ENCODE data around the gene GAREM1.

The GAREM1 gene

GRCh38 chr18:32427084-32427900 lies 43.4 kb downstream of the GAREM1 start:
- H3K27me3 ChIP-seq (ENCODE audit: low read depth), result no peaks in the 10 kb centered on the region
- no peaks in the 10 kb centered on the region for H3K36me3 ChIP-seq (replicated peaks)
- in situ Hi-C loops (cut with MboI; ENCODE audit: low sequenced_read_pairs), result no loop called here
- H3K9me3 ChIP-seq, result no peaks in the 10 kb centered on the region
- DNase-seq (ENCODE audit: low spot score in 2 of 2), result no peak
- peaks cover 18% of the 10 kb centered on the region for H3K4me1 ChIP-seq
- H3K4me3 ChIP-seq, result no peak overlapping the region

GRCh38 chr18:32425466-32425865 lies 45.2 kb downstream of the GAREM1 start:
- Histone ChIP-seq H3K9me3 (no peaks in the 10 kb centered on the region), H3K4me3 (no peak overlapping the region), H3K27me3 (ENCODE audit: low read depth) (no peaks in the 10 kb centered on the region), H3K4me1 (peaks cover 18% of the 10 kb centered on the region), H3K36me3 (replicated peaks) (no peaks in the 10 kb centered on the region)
- DNase-seq (ENCODE audit: low spot score in 2 of 2), result peak in 1 of 2 experiments; percentile 86
- in situ Hi-C loops (cut with MboI; ENCODE audit: low sequenced_read_pairs), result no loop called here

GRCh38 chr18:32424696-32425095 lies 46.0 kb downstream of the GAREM1 start:
- H3K4me1 ChIP-seq, result peaks cover 18% of the 10 kb centered on the region
- DNase-seq (ENCODE audit: low spot score in 2 of 2), result no peak
- no peak overlapping the region for H3K4me3 ChIP-seq
- no peaks in the 10 kb centered on the region for H3K36me3 ChIP-seq (replicated peaks)
- H3K9me3 ChIP-seq, result no peaks in the 10 kb centered on the region
- in situ Hi-C loops (cut with MboI; ENCODE audit: low sequenced_read_pairs), result no loop called here
- H3K27me3 ChIP-seq (ENCODE audit: low read depth), result no peaks in the 10 kb centered on the region

DNA sequence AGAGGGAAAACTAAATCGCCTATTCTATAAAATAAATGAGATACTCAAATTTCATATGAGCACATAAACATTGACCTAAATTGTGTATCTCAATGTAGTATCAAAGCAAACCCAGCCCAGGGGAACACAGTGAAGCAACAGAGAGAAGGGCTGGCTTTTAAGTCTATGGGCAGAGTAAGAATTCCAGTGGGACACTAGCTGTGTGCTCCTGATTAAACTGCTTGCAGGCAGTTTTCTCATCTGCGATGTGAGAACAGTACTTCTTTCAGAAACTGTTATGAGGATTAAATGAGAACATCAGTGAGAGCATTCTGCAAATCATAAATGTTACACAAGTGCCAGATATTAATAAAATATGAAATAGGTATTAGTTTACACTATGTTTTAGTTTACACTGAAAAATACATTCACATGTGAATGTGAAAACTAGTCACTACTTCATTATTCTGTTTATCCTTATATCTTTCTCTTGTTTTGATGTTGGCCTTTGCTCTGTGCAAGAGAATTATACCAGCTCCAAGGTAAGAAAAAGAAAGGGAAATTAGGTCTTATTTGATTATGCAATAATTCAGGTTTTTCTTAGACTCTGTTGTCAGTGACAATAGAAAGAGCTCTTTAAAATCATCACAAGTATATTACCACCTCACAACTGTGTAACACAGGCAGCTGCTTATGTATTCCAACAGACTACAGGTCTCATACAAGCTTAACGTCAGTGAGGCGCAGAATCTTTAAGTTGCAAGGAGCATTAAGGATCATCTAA lies 47.5 kb downstream of the GAREM1 start:
- in situ Hi-C loops (cut with MboI; ENCODE audit: low sequenced_read_pairs), result no loop called here

GRCh38 chr18:32422201-32422600 lies 48.5 kb downstream of the GAREM1 start:
- H3K4me3 ChIP-seq, result no peak overlapping the region
- H3K4me1 ChIP-seq, result peaks cover 18% of the 10 kb centered on the region
- in situ Hi-C loops (cut with MboI; ENCODE audit: low sequenced_read_pairs), result no loop called here
- H3K36me3 ChIP-seq (replicated peaks), result no peaks in the 10 kb centered on the region
- H3K9me3 ChIP-seq, result no peaks in the 10 kb centered on the region
- DNase-seq (ENCODE audit: low spot score in 2 of 2), result no peak
- no peaks in the 10 kb centered on the region for H3K27me3 ChIP-seq (ENCODE audit: low read depth)

More for the DNA sequence above, 47.5 kb downstream of the GAREM1 start:
- no peak for DNase-seq (ENCODE audit: low spot score in 2 of 2)
- no peaks in the 10 kb centered on the region for H3K36me3 ChIP-seq (replicated peaks)
- peaks cover 18% of the 10 kb centered on the region for H3K4me1 ChIP-seq
- H3K9me3 ChIP-seq, result no peaks in the 10 kb centered on the region
- no peaks in the 10 kb centered on the region for H3K27me3 ChIP-seq (ENCODE audit: low read depth)
- H3K4me3 ChIP-seq, result no peak overlapping the region

DNA sequence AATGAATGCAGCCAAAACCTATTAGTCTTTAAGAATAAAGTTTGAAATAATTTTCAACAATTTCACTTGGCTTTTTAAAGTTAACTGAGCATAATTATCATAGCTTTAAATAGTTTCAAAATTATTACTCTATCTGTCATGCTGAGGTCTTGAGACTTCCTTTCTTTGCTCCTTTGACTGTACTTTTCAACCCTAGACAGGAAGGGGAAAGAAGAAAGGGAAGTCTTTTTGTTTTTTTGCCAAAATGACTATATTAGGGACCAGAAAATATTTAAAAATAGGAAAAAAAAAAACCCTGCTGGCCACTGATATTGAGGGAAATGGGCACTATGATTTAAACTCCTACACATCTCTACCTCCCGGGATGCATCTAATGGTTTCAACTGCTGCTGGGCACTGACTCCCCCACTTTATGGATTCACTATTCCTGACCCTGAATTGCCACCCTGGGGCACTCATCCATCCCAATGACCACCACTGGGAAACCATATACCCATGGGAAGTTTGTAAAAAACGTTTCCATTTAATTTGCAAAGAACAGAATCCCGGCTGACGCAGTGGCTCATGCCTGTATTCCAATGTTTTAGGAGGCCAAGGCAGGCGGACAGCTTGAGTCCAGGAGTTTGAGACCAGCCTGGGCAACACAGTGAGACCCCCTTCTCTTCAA lies 50.5 kb downstream of the GAREM1 start:
- Histone ChIP-seq H3K27me3 (ENCODE audit: low read depth) (no peaks in the 10 kb centered on the region), H3K36me3 (replicated peaks) (no peaks in the 10 kb centered on the region), H3K4me1 (peaks cover 9% of the 10 kb centered on the region), H3K4me3 (no peak overlapping the region), H3K9me3 (no peaks in the 10 kb centered on the region)
- DNase-seq (ENCODE audit: low spot score in 2 of 2), result no peak
- in situ Hi-C loops (cut with MboI; ENCODE audit: low sequenced_read_pairs), result no loop called here

DNA sequence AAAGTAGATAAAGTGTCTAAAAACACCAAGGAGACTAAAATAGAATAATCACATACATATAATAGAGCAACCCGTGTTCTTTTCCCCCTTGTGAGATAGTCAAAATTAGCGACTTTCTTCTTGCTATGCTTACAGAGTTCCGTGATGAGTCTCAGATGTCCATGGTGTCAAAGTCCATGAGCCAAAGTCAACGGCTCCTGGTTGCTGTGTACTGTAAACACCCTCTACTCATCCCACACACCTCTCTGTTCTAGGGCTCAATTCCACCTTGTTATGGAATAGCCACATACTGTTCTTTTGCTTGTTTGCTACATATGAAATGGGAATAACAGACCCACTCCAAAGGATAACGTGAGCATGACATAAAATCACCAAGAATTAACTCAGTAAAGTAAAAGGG lies 52.5 kb downstream of the GAREM1 start:
- H3K27me3 ChIP-seq (ENCODE audit: low read depth), result no peaks in the 10 kb centered on the region
- no peak overlapping the region for H3K4me3 ChIP-seq
- H3K36me3 ChIP-seq (replicated peaks), result no peaks in the 10 kb centered on the region
- in situ Hi-C loops (cut with MboI; ENCODE audit: low sequenced_read_pairs), result no loop called here
- DNase-seq (ENCODE audit: low spot score in 2 of 2), result no peak
- H3K9me3 ChIP-seq, result no peaks in the 10 kb centered on the region
- H3K4me1 ChIP-seq, result no peaks in the 10 kb centered on the region

DNA sequence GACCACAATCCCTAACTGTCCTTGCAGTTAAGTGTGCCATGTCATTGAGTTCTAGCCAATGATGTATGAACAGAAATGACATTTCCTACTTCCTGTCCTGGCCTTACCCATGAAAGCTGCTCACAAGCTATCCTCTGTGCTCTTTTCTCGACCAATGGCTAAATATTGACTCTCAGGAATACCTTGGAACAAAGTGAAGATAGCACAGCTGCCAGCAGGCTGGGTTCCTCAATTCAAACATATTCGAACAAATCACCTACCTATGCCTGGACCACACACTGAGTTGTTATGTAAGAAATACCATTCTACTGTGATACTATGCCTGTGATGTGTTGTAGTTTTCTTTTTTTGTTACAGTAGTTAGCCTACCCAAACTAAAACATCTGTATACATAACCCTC lies 65.1 kb downstream of the GAREM1 start:
- no peaks in the 10 kb centered on the region for H3K27me3 ChIP-seq (ENCODE audit: low read depth)
- H3K36me3 ChIP-seq (replicated peaks), result no peaks in the 10 kb centered on the region
- peaks cover 27% of the 10 kb centered on the region for H3K4me1 ChIP-seq
- DNase-seq (ENCODE audit: low spot score in 2 of 2), result no peak
- no peak overlapping the region for H3K4me3 ChIP-seq
- H3K9me3 ChIP-seq, result no peaks in the 10 kb centered on the region
- in situ Hi-C loops (cut with MboI; ENCODE audit: low sequenced_read_pairs), result no loop called here

DNA sequence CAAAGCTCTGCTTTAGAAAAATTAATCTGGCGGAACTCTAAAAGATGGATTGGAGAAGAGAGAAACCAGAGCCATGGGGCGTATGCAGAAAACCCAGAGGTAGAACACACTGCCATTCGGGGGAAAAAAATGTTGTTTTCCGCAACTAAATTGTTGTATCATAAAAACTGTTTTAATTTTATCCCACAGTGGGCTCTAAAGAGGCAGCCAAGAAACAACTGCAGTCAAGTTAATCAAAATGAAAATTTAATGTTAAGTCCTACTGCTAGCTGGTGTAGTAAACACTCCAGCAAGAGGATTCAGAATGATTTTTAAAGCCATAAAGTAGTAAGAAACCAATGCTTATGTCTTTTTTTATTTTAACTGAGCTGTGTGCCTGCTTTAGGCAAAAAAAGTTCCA lies 69.1 kb downstream of the GAREM1 start:
- Histone ChIP-seq H3K4me3 (no peak overlapping the region), H3K4me1 (peaks cover 10% of the 10 kb centered on the region), H3K9me3 (no peaks in the 10 kb centered on the region), H3K27me3 (ENCODE audit: low read depth) (no peaks in the 10 kb centered on the region), H3K36me3 (replicated peaks) (no peaks in the 10 kb centered on the region)
- no peak for DNase-seq (ENCODE audit: low spot score in 2 of 2)
- in situ Hi-C loops (cut with MboI; ENCODE audit: low sequenced_read_pairs), result no loop called here

DNA sequence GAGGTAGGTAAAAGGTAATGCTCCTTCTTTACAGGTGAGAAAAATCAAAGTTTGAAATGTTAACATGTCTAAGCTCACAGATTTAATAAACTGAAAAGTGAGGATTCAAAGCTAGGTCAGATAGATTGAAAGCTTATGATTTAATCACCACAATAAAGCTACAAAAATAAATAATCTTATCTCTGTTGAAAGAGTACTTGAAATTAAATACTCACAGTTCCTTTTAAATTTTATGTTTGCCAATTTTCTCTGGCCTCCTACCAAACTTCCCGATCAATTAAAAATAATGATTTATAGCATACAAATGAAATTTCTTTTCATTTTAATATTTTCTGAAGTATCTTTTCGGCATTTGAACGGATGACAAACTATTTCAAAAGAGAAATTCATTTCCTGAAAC lies 77.3 kb downstream of the GAREM1 start:
- Histone ChIP-seq H3K4me1 (no peaks in the 10 kb centered on the region), H3K9me3 (no peaks in the 10 kb centered on the region), H3K4me3 (no peak overlapping the region), H3K27me3 (ENCODE audit: low read depth) (no peaks in the 10 kb centered on the region), H3K36me3 (replicated peaks) (no peaks in the 10 kb centered on the region)
- in situ Hi-C loops (cut with MboI; ENCODE audit: low sequenced_read_pairs), result no loop called here
- no peak for DNase-seq (ENCODE audit: low spot score in 2 of 2)

DNA sequence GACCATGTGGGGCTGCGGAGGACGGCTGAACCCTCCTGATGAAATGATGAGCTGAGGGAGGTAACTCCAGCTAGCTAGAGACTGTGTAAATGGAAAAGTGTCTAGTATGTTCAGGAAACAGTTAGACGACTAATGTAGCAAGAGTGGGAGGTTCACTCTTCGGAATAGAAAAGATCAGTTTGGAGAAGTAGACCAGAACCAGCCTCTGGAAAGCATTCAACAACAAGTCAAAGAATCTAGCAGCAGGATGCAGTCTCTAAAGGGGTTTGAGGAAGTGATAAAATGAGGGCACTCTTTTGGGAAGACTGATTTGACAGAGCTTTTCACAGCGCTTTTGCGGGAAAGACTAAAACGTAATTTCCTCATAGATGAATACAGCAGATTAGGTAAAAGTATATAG lies 79.6 kb downstream of the GAREM1 start:
- H3K4me3 ChIP-seq, result no peak overlapping the region
- H3K4me1 ChIP-seq, result no peaks in the 10 kb centered on the region
- no peak for DNase-seq (ENCODE audit: low spot score in 2 of 2)
- in situ Hi-C loops (cut with MboI; ENCODE audit: low sequenced_read_pairs), result no loop called here
- no peaks in the 10 kb centered on the region for H3K9me3 ChIP-seq
- H3K27me3 ChIP-seq (ENCODE audit: low read depth), result no peaks in the 10 kb centered on the region
- no peaks in the 10 kb centered on the region for H3K36me3 ChIP-seq (replicated peaks)

DNA sequence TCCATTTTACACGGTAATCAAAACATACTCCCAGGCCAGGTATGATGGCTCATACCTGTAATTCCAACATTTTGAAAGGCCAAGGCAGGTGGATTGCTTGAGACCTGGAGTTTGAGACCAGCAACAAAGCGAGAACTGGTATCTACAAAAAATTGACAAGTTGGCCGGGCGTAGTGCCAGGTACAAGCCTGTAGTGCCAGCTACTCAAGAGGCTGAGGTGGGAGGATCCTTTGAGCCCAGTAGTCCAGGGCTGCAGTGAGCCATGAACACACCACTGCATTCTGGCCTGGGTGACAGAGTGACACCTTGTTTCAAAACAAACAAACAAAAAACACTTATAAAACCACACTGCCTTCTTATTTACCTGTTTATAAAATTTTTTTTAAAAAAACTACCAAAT lies 80.8 kb downstream of the GAREM1 start:
- Histone ChIP-seq H3K27me3 (ENCODE audit: low read depth) (no peaks in the 10 kb centered on the region), H3K9me3 (no peaks in the 10 kb centered on the region), H3K36me3 (replicated peaks) (no peaks in the 10 kb centered on the region), H3K4me1 (no peaks in the 10 kb centered on the region), H3K4me3 (no peak overlapping the region)
- in situ Hi-C loops (cut with MboI; ENCODE audit: low sequenced_read_pairs), result no loop called here
- no peak for DNase-seq (ENCODE audit: low spot score in 2 of 2)

DNA sequence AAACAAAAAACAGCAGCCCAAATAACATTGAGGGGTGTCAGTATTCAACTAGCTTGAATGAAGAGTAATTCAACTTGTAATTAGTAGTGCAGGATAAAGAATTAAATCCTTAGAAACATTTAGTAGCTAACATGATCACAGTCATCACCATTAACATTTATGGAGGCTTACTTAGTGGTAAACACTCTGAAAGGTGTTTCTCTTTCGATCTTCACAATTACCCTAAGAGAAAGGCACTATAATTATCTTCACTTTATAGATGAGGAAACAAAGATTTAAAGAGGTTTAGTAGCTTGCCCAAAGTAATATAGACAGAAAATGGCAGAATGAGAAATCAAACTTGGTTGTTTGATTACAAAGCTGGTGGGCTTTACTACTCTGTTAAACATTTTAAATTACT lies 81.5 kb downstream of the GAREM1 start:
- Histone ChIP-seq H3K36me3 (replicated peaks) (no peaks in the 10 kb centered on the region), H3K4me3 (no peak overlapping the region), H3K9me3 (no peaks in the 10 kb centered on the region), H3K27me3 (ENCODE audit: low read depth) (no peaks in the 10 kb centered on the region), H3K4me1 (no peaks in the 10 kb centered on the region)
- no peak for DNase-seq (ENCODE audit: low spot score in 2 of 2)
- in situ Hi-C loops (cut with MboI; ENCODE audit: low sequenced_read_pairs), result no loop called here

DNA sequence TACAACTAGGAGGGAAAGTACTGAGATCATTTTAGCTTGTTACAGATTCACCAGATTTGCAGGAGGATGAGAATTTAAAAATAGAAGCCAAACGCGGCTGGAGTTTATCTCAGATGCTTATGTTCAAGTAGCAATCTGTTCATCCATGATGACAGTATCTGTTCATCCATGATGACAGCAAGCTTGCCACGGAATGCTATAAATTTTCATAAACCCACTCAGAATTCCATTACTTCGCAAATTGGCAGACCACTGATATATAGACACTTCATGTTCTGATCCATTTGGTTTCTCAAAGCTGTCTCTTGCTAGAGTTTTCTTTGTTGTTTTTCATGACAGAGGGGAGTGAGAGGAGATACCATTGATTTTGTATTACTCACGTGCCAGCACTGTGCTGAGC lies 84.2 kb downstream of the GAREM1 start:
- no peak overlapping the region for H3K4me3 ChIP-seq
- no peak for DNase-seq (ENCODE audit: low spot score in 2 of 2)
- in situ Hi-C loops (cut with MboI; ENCODE audit: low sequenced_read_pairs), result no loop called here
- H3K27me3 ChIP-seq (ENCODE audit: low read depth), result no peaks in the 10 kb centered on the region
- H3K36me3 ChIP-seq (replicated peaks), result no peaks in the 10 kb centered on the region
- H3K9me3 ChIP-seq, result no peaks in the 10 kb centered on the region
- H3K4me1 ChIP-seq, result no peaks in the 10 kb centered on the region
